NCI-H2196 treated with DMSO at 0.1 percent for 48 hours (cell line): ENCODE data around the gene OR1F1.
"Not testable (repeated sequence)": the region's sequence is repeated elsewhere in the genome, so short reads cannot be mapped to it uniquely, and the experiment has no call there.

Source experiments
- DNase-seq: peaks from one replicate; lab custom pipeline; 2025; ENCODE audit not compliant: unreplicated experiment; lab: John Stamatoyannopoulos, UW

The OR1F1 gene

GRCh38 chr16:3187798-3188674, at the start of gene OR1F1:
OR1F1 (plus strand) TSS chr16:3188204.
- no peak for DNase-seq

GRCh38 chr16:3138342-3138741, 49.7 kb upstream of the OR1F1 start:
- DNase-seq: no peak

- DNase-seq: no peak
Measured at GRCh38 chr16:3138823-3139426, 49.1 kb upstream of the OR1F1 start.

GRCh38 chr16:3139561-3139960, 48.4 kb upstream of the OR1F1 start:
- DNase-seq: not testable (repeated sequence)

- no peak for DNase-seq
Measured at GRCh38 chr16:3140603-3141427, 47.2 kb upstream of the OR1F1 start.

- no peak for DNase-seq
Measured at GRCh38 chr16:3141781-3142311, 46.2 kb upstream of the OR1F1 start.

GRCh38 chr16:3142327-3142726, 45.7 kb upstream of the OR1F1 start:
- DNase-seq: no peak

GRCh38 chr16:3142770-3143169, 45.2 kb upstream of the OR1F1 start:
- no peak for DNase-seq

- DNase-seq: no peak
Measured at GRCh38 chr16:3143189-3143588, 44.8 kb upstream of the OR1F1 start.

GRCh38 chr16:3143598-3144320, 44.2 kb upstream of the OR1F1 start:
- DNase-seq: no peak

- no peak for DNase-seq
Measured at GRCh38 chr16:3144321-3144983, 43.6 kb upstream of the OR1F1 start.

- DNase-seq: no peak
Measured at GRCh38 chr16:3145151-3145550, 42.9 kb upstream of the OR1F1 start.

- DNase-seq: no peak
Measured at GRCh38 chr16:3145660-3146059, 42.3 kb upstream of the OR1F1 start.

- no peak for DNase-seq
Measured at GRCh38 chr16:3147046-3147756, 40.8 kb upstream of the OR1F1 start.

GRCh38 chr16:3147757-3148104, 40.3 kb upstream of the OR1F1 start:
- DNase-seq: no peak

GRCh38 chr16:3148256-3149192, 39.5 kb upstream of the OR1F1 start:
- DNase-seq: no peak

- DNase-seq: no peak
Measured at GRCh38 chr16:3149193-3149530, 38.8 kb upstream of the OR1F1 start.

- no peak for DNase-seq
Measured at GRCh38 chr16:3149630-3150345, 38.2 kb upstream of the OR1F1 start.
